GM23338 (cell line): ENCODE results near the gene WWOX.

ENCODE experiments used
- CTCF ChIP-seq, 2 experiments: fragments of 200-600 bp in 1 of 2; sonication (generic) in 1 of 2; conservative IDR thresholded peaks; 2 replicates each; pipeline versions ENCODE4 v1.5.1 to v1.6.1; 2016 to 2017; ENCODE audit warnings: antibody characterized with exemption in 2 of 2, low read depth in 2 of 2, mild to moderate bottlenecking in 2 of 2, moderate library complexity in 1 of 2
- ZNF462 ChIP-seq: fragments of 250-450 bp; sonication (Bioruptor Pico); IDR thresholded peaks from 2 replicates; pipeline ENCODE4 v1.5.0; 2020; ENCODE audit warnings: mild to moderate bottlenecking, moderate library complexity
- TF ChIP-seq, protein P1 (sequence below): IDR thresholded peaks from one replicate; pipeline ENCODE4 v1.6.1; 2018; ENCODE audit warnings: antibody characterized with exemption; ENCODE audit not compliant: unreplicated experiment

- TF ChIP-seq CTCF (conservative IDR thresholded peaks at IDR 0.05; ENCODE audit: low read depth in 2 of 2) (no peak), ZNF462 (no peak)
- TF ChIP-seq, protein P1, sequence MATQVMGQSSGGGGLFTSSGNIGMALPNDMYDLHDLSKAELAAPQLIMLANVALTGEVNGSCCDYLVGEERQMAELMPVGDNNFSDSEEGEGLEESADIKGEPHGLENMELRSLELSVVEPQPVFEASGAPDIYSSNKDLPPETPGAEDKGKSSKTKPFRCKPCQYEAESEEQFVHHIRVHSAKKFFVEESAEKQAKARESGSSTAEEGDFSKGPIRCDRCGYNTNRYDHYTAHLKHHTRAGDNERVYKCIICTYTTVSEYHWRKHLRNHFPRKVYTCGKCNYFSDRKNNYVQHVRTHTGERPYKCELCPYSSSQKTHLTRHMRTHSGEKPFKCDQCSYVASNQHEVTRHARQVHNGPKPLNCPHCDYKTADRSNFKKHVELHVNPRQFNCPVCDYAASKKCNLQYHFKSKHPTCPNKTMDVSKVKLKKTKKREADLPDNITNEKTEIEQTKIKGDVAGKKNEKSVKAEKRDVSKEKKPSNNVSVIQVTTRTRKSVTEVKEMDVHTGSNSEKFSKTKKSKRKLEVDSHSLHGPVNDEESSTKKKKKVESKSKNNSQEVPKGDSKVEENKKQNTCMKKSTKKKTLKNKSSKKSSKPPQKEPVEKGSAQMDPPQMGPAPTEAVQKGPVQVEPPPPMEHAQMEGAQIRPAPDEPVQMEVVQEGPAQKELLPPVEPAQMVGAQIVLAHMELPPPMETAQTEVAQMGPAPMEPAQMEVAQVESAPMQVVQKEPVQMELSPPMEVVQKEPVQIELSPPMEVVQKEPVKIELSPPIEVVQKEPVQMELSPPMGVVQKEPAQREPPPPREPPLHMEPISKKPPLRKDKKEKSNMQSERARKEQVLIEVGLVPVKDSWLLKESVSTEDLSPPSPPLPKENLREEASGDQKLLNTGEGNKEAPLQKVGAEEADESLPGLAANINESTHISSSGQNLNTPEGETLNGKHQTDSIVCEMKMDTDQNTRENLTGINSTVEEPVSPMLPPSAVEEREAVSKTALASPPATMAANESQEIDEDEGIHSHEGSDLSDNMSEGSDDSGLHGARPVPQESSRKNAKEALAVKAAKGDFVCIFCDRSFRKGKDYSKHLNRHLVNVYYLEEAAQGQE, result no peak
Measured at GRCh38 chr16:78998879-78999278, 899.4 kb downstream of the WWOX start.
